ENCODE measurements around the gene TREML2.

DNA sequence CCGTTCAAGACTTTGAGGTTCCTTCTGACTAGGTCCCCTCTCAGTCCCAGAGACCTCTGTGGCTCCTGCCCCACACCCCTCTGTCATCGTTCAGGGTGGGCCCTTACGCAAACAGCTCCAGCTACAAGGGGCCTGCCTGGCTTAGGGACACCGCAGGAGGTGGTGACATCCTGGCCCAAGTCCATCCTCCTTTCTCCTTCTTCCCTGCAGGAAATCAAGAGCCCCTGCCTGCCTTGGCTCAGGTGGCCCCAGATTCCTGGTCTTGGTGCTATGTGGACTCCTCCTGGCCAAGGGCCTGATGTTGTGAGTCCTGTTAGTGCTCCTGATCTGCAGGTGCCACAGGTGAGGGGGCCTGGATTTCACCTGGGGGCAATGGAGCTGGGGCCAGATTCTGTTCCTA, 35.3 kb upstream of the TREML2 start:
- no peak for TF ChIP-seq SUZ12 (IDR thresholded peaks at IDR 0.05; ENCODE audit: extremely low read depth, insufficient read depth, insufficient read length)
- no peak for TF ChIP-seq ZNF274 (IDR thresholded peaks at IDR 0.05; ENCODE audit: low read depth, low read length)
- no peak for TF ChIP-seq YY1 (IDR thresholded peaks at IDR 0.05; ENCODE audit: insufficient read depth, insufficient read length)
